H9 (cell line): Measurements from ENCODE around the gene FBXO38. TPM values are rescaled to one million over a fixed set of nuclear protein-coding genes. Genes with fewer than 3 reads are reported as not detected.

Experiments
- DNase-seq: peaks from one replicate; pipeline ENCODE4 v3.0.0-alpha.2; 2017
- H2AFZ ChIP-seq: one replicate; pipeline ENCODE4 v1.6.1; 2013; ENCODE audit warnings: mild to moderate bottlenecking, low read length, control low read depth, moderate library complexity
- H2AK5ac ChIP-seq: 2 replicates; pipeline ENCODE4 v1.6.1; 2013; ENCODE audit warnings: low read length, control low read depth, mixed read lengths; ENCODE audit not compliant: insufficient read length
- H2BK120ac ChIP-seq: one replicate; pipeline ENCODE4 v1.6.1; 2013; ENCODE audit warnings: low read depth, mild to moderate bottlenecking, low read length, control low read depth, inconsistent platforms; ENCODE audit not compliant: poor library complexity, severe bottlenecking
- H2BK12ac ChIP-seq: 2 replicates; pipeline ENCODE4 v1.6.1; 2013; ENCODE audit warnings: low read length, control low read depth, mixed read lengths, low read depth; ENCODE audit not compliant: insufficient read length
- H2BK15ac ChIP-seq: 2 replicates; pipeline ENCODE4 v1.6.1; 2013; ENCODE audit warnings: low read depth, low read length, control low read depth
- H2BK20ac ChIP-seq: one replicate; pipeline ENCODE4 v1.6.1; 2013; ENCODE audit warnings: low read depth, mild to moderate bottlenecking, low read length, control low read depth, inconsistent platforms; ENCODE audit not compliant: poor library complexity, severe bottlenecking
- H2BK5ac ChIP-seq: 2 replicates; pipeline ENCODE4 v1.6.1; 2013; ENCODE audit warnings: low read length, control low read depth, mixed read lengths; ENCODE audit not compliant: insufficient read length
- H3K14ac ChIP-seq: 2 replicates; pipeline ENCODE4 v1.6.1; 2013; ENCODE audit warnings: low read length, control low read depth; ENCODE audit not compliant: insufficient read depth
- H3K18ac ChIP-seq: 2 replicates; pipeline ENCODE4 v1.6.1; 2013; ENCODE audit warnings: low read depth, mild to moderate bottlenecking, mixed read lengths, low read length, control low read depth; ENCODE audit not compliant: insufficient read length
- H3K23ac ChIP-seq: 2 replicates; pipeline ENCODE4 v1.6.1; 2013; ENCODE audit warnings: low read length, control low read depth, mixed read lengths, low read depth; ENCODE audit not compliant: insufficient read length
- H3K23me2 ChIP-seq: 2 replicates; pipeline ENCODE4 v1.6.1; 2013; ENCODE audit warnings: low read depth, mild to moderate bottlenecking, mixed read lengths, low read length, control low read depth; ENCODE audit not compliant: insufficient read length, poor library complexity, severe bottlenecking
- H3K27ac ChIP-seq: 2 replicates; pipeline ENCODE4 v1.5.1; 2013; ENCODE audit warnings: low read length, control low read depth, mixed read lengths, low read depth; ENCODE audit not compliant: insufficient read length
- H3K27me3 ChIP-seq: 2 replicates; pipeline ENCODE4 v1.6.1; 2013; ENCODE audit warnings: low read length, control low read depth, inconsistent platforms; ENCODE audit not compliant: insufficient read depth
- H3K4ac ChIP-seq: 2 replicates; pipeline ENCODE4 v1.6.1; 2013; ENCODE audit warnings: low read depth, mild to moderate bottlenecking, control low read depth, inconsistent platforms, low read length, moderate library complexity
- H3K4me1 ChIP-seq: 2 replicates; pipeline ENCODE4 v1.6.1; 2013; ENCODE audit warnings: low read length, control low read depth, inconsistent platforms; ENCODE audit not compliant: insufficient read depth
- H3K4me2 ChIP-seq: 2 replicates; pipeline ENCODE4 v1.6.1; 2013; ENCODE audit warnings: low read length, control low read depth, mixed read lengths; ENCODE audit not compliant: insufficient read length, insufficient read depth
- H3K56ac ChIP-seq: 2 replicates; pipeline ENCODE4 v1.6.1; 2013; ENCODE audit warnings: low read depth, mild to moderate bottlenecking, mixed read lengths, low read length, control low read depth; ENCODE audit not compliant: insufficient read length
- H3K79me1 ChIP-seq: 2 replicates; pipeline ENCODE4 v1.6.1; 2013; ENCODE audit warnings: low read depth, mild to moderate bottlenecking, moderate library complexity, low read length, control low read depth, inconsistent platforms; ENCODE audit not compliant: insufficient read depth, poor library complexity, severe bottlenecking
- H3K79me2 ChIP-seq: 2 replicates; pipeline ENCODE4 v1.6.1; 2013; ENCODE audit warnings: low read length, control low read depth, inconsistent platforms; ENCODE audit not compliant: insufficient read depth
- H3K9ac ChIP-seq: 2 replicates; pipeline ENCODE4 v1.6.1; 2013; ENCODE audit warnings: low read length, control low read depth, mixed read lengths; ENCODE audit not compliant: insufficient read length; ENCODE audit errors: extremely low read depth
- H3K9me3 ChIP-seq: one replicate; pipeline ENCODE4 v1.6.1; 2013; ENCODE audit warnings: low read depth, low read length, inconsistent platforms; ENCODE audit not compliant: control insufficient read depth
- H3T11ph ChIP-seq: one replicate; pipeline ENCODE4 v1.6.1; 2013; ENCODE audit warnings: mild to moderate bottlenecking, low read length, control low read depth, inconsistent platforms
- H4K20me1 ChIP-seq: one replicate; pipeline ENCODE4 v1.6.1; 2013; ENCODE audit not compliant: control insufficient read depth, insufficient read length, insufficient read depth
- H4K5ac ChIP-seq: 2 replicates; pipeline ENCODE4 v1.6.1; 2013; ENCODE audit warnings: low read depth, mild to moderate bottlenecking, mixed read lengths, low read length, control low read depth; ENCODE audit not compliant: insufficient read length
- H4K8ac ChIP-seq: replicated peaks from 2 replicates; pipeline ENCODE4 v1.6.1; 2013; ENCODE audit warnings: low read length, control low read depth, mixed read lengths, low read depth; ENCODE audit not compliant: insufficient read length
- H4K91ac ChIP-seq: 2 replicates; pipeline ENCODE4 v1.6.1; 2013; ENCODE audit warnings: low read depth, mild to moderate bottlenecking, moderate library complexity, mixed read lengths, low read length, control low read depth; ENCODE audit not compliant: insufficient read length
- H3K27ac Mint-ChIP-seq, 3 experiments: 2 replicates in 2 of 3; 3 replicates in 1 of 3; pipeline ENCODE4 v1.8.0; 2020 to 2021; ENCODE audit warnings: mixed read lengths in 3 of 3, mild to moderate bottlenecking in 1 of 3, moderate library complexity in 1 of 3
- H3K27me3 Mint-ChIP-seq: 2 replicates; pipeline ENCODE4 v1.8.0; 2021; ENCODE audit warnings: low read depth, mild to moderate bottlenecking, moderate library complexity, mixed read lengths
- H3K36me3 Mint-ChIP-seq, 3 experiments: 2 replicates in 2 of 3; 3 replicates in 1 of 3; pipeline ENCODE4 v1.8.0; 2020 to 2021; ENCODE audit warnings: low read depth in 3 of 3, mixed read lengths in 3 of 3; ENCODE audit not compliant: insufficient read depth in 1 of 3
- H3K4me1 Mint-ChIP-seq, 2 experiments: 2 replicates each; pipeline ENCODE4 v1.8.0; 2020; ENCODE audit warnings: mixed read lengths in 2 of 2
- H3K4me3 Mint-ChIP-seq, 2 experiments: 2 replicates in 1 of 2; 3 replicates in 1 of 2; pipeline ENCODE4 v1.8.0; 2020 to 2021; ENCODE audit warnings: mild to moderate bottlenecking in 2 of 2, mixed read lengths in 2 of 2, moderate library complexity in 1 of 2
- H3K9me3 Mint-ChIP-seq, 2 experiments: 2 replicates in 1 of 2; 3 replicates in 1 of 2; pipeline ENCODE4 v1.8.0; 2020; ENCODE audit warnings: mild to moderate bottlenecking in 2 of 2, mixed read lengths in 2 of 2, moderate library complexity in 1 of 2
- CTCF ChIP-seq: fragments of 200-600 bp; sonication (generic); conservative IDR thresholded peaks from 3 replicates; pipeline ENCODE4 v1.8.0; 2021; ENCODE audit warnings: antibody characterized with exemption, mild to moderate bottlenecking
- WGBS: extraction: QIAGEN DNeasy Blood & Tissue Kit; methylation state at CpG from one replicate; pipeline ENCODE4 v1.1.7; 2013; ENCODE audit warnings: missing lambda C conversion rate, low lambda C conversion rate, mixed read lengths; ENCODE audit not compliant: insufficient read length; ENCODE audit errors: extremely low coverage; 5-methylcytosine and 5-hydroxymethylcytosine counted together
- total RNA-seq: library from RNA; stranded (reverse); gene quantifications from 2 replicates; pipeline ENCODE4 v1.2.1, GENCODE V29; 2021

Gene FBXO38
- total RNA-seq, 1 experiment from 2014 or later: 34.6 TPM

DNA sequence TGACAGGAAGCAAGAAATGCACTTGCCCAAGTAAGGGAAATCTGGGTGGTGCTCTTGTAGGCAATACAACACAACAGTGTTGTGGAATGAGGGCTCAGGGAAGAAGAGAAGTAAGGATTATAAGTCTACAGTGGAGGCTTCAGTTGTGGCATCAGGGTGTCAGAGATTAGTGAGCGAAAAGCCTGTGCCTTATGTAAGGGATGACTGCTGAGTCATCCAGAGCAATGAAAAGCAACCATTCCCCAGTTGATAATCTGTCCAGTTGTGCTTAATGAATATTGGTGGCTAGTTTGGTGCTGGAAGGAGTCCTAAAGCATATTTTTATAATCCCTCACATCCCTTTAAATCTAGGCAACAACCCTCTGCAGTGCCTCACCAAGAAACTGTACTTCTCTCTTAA lies 42.0 kb downstream of the FBXO38 start:
- H3T11ph ChIP-seq: no peak overlapping the region
- no peak overlapping the region for H2BK5ac ChIP-seq
- H3K79me2 ChIP-seq: no peaks in the 10 kb centered on the region
- H3K27ac Mint-ChIP-seq: peak overlapping the region in 2 of 3 experiments; percentile 13 to 69; a peak in 3 of 7 replicates
- H3K14ac ChIP-seq: no peak overlapping the region
- no peaks in the 10 kb centered on the region for H3K9me3 ChIP-seq
- H3K4me2 ChIP-seq: no peak overlapping the region
- H3K27me3 Mint-ChIP-seq: no peaks in the 10 kb centered on the region
- H3K4me3 Mint-ChIP-seq: no peak overlapping the region
- no peak overlapping the region for H3K27ac ChIP-seq
- H3K56ac ChIP-seq: no peak overlapping the region
- H2BK15ac ChIP-seq: no peak overlapping the region
- no peaks in the 10 kb centered on the region for H3K4me1 ChIP-seq
- no peak overlapping the region for H3K4ac ChIP-seq
- H4K5ac ChIP-seq: no peak overlapping the region
- no CpG with 5 or more reads among the region's 1 CpG for WGBS
- peaks cover 22 to 72% (median 71%) of the 10 kb centered on the region in 3 experiments; a peak in 6 of 7 replicates for H3K36me3 Mint-ChIP-seq
- no peak overlapping the region for H3K18ac ChIP-seq
- no peaks in the 10 kb centered on the region for H3K79me1 ChIP-seq
- H3K27me3 ChIP-seq: no peaks in the 10 kb centered on the region
- H2BK12ac ChIP-seq: no peak overlapping the region
- H2BK120ac ChIP-seq: no peak overlapping the region
- H3K23ac ChIP-seq: no peak overlapping the region
- no peak overlapping the region for H2BK20ac ChIP-seq
- H3K9ac ChIP-seq: no peak overlapping the region
- H4K20me1 ChIP-seq: no peaks in the 10 kb centered on the region
- H2AK5ac ChIP-seq: no peak overlapping the region
- no peak overlapping the region for H2AFZ ChIP-seq
- TF ChIP-seq CTCF: no peak
- no peak overlapping the region for H4K8ac ChIP-seq
- no peaks in the 10 kb centered on the region for H3K9me3 Mint-ChIP-seq
- H3K4me1 Mint-ChIP-seq: no peaks in the 10 kb centered on the region
- no peak for DNase-seq
- H4K91ac ChIP-seq: no peak overlapping the region
- no peaks in the 10 kb centered on the region for H3K23me2 ChIP-seq
